Stimulated activated CD4-positive, alpha-beta T cell treated with anti-CD3 and anti-CD28 coated beads, TNF-alpha, amount 100 ng/mL, for 1 hour (primary cell): ENCODE data around the gene EVA1B.

Experiments used
- DNase-seq, 3 donors: peaks; one replicate each; pipeline ENCODE4 v3.0.0-alpha.2; 2020; ENCODE audit warnings: low read depth in 3 of 3, low spot score in 1 of 3

EVA1B gene

DNA sequence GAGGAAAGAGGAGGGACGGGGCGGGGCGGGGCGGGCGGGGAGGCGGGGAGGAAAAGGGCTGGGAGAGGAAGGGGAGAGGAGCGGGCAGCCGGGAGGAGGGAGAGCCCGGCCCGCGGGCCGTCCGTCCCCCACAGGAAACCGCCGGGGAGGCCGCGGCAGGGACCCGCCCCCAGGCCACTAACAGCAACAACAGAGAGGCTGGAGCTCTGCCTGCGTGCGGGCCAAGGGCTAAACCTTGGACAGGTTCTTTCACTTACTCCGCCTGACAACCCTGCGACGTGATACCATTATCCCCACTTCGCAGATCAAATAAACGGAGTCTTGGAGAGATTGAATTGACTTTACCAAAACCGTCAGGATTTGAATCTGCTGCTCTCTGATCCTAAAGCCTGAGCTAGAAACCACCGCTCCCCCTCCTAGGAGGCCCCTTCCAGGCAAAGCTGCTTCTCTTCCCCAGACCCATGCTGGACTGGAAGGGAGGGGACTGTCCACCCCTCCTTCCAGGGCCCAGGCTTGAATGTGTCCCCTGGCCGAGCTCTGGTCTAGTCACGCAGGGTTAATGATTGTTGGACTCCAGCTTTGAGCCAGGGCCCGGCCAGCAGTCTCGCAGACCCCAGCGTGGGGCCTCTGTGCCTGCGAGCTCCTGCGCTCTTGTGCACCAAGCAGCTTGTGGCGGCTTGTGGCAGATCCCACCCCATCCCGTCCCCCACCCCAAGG lies at the start of gene EVA1B:
Gene EVA1B (minus strand): TSS at position 10 of the 717 bp plus-strand sequence. CDS start 608 bp downstream, outside the sequence.
- no peak for DNase-seq

DNA sequence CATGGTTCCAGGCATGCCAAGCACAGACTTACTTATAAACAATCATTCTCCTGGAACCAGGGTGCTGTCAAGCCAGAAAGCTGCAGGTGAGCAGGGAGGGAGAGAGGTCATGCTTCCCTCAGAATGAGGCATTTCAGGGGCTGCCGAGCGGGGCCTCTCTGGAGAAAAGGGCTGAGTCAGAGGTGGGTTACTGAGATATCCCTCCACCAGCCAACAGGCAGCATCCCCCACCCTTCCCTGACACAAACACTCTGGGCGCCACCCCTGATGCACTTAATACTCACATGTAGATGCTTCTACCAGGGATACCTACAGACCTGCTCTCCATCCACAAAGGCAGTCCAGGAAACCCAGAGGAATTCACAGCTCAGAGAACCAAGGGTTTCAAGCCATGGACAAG lies 49.2 kb upstream of the EVA1B start:
- no peak for DNase-seq

- peak; percentile 57 to 83 (median 63) for DNase-seq
Measured at GRCh38 chr1:36369061-36369861, 45.8 kb upstream of the EVA1B start.

DNA sequence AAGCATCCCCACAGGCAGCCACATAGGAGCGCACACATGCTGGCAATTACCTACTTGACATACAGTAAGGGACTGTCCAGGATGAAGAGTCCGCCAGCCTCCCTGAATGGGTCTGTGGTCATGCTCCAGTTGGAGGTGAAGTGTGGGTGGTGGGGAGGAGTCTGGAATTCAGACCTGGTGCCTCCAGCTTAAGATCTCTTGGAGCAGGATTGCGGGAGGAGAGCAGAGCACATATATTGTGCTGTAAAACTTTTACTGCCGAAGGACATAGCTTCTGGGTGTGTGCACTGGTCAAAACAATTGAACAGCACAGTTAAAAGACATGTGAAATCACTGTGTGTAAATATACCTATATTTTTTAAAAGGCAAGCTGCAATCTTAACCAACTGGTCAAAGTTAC lies 44.4 kb upstream of the EVA1B start:
- DNase-seq = no peak

DNA sequence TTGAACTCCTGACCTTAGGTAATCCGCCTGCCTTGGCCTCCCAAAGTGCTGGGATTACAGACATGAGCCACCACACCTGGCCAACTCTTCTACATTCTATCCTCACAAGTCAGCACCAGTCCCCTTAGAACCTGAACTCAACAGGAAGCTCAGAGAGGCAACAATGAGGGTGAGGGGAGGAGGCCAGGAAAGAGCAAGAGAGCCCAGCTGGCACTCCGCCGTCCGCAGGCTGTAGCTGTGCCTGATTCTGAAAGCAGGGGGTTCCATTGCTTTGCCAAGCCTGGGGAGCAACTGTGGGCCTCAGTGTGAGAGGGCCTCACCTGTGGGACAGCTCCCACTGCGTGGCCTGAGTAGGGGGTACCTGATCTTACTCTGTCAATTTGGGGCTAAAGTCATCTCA lies 43.6 kb upstream of the EVA1B start:
- DNase-seq = no peak

- no peak for DNase-seq
Measured at GRCh38 chr1:36366091-36366661, 42.7 kb upstream of the EVA1B start.

GRCh38 chr1:36365381-36365780 lies 41.9 kb upstream of the EVA1B start:
- DNase-seq = no peak

- no peak for DNase-seq
Measured at GRCh38 chr1:36359911-36360550, 36.6 kb upstream of the EVA1B start.

DNA sequence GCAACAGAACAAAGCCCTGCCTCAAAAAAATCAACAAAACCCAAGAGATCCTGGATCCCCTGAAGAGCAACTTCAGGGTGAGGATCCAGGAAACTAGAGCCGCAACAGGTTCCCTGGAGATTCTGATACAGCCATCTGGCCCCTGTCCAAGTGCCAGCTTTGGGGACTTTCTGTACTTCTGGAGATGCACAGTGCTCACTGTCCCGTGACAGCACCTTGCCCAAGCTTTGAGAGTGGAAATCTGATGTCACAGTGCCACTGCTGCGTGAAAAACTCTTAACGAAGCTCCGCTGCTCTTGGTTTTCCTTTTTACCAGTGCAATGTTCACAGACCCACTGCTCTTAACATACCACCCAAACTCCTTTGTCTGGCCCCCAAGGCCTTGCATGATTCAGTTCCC lies 35.9 kb upstream of the EVA1B start:
- no peak for DNase-seq

DNA sequence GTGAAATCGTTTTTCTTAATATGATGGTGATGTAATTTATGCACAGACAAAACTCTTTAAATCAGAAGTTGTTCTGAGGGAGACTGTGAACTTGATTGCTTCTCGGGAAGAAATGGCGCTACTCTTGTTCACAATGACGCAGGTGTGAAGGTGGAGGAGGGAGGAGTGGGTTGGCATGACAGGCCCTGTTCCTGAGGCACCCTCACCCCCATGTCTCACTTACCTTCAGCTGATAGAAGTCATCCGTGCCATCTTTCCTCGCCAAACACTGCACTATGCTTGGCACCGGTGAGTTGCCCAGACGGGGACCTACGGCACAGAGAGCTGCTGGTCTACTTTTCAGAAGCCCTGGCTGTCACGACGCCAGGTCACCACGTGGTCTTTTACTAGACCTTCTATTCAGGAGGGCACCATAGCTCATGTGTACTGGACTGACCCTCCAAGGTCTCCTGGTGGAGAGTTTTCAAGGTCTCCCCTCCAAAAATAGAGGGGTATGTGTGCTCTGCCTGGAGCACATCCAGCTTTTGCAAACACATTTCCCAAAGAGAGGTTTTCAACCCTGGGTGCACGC lies 35.2 kb upstream of the EVA1B start:
- DNase-seq = no peak

- no peak for DNase-seq
Measured at GRCh38 chr1:36355811-36356210, 32.4 kb upstream of the EVA1B start.

DNA sequence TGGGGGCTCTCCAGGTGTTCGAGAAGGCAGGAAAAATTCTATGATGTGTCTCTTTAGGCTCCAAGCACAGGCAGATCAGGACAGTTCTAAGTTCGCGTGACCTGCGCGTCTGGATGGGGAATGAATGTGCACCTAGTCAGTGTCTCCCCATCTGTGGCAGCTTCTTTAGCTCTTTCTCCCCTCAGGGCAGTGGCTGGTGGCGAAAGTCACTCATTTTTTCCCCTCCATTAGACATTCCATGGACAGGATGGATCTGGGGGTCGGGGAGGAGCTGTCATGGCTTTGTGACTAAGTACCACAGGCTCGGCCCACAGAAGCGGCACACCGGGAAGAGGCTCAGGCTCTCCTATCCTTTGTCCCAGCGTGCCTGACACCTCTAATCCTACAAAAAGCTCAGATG lies 31.0 kb upstream of the EVA1B start:
- no peak for DNase-seq

DNA sequence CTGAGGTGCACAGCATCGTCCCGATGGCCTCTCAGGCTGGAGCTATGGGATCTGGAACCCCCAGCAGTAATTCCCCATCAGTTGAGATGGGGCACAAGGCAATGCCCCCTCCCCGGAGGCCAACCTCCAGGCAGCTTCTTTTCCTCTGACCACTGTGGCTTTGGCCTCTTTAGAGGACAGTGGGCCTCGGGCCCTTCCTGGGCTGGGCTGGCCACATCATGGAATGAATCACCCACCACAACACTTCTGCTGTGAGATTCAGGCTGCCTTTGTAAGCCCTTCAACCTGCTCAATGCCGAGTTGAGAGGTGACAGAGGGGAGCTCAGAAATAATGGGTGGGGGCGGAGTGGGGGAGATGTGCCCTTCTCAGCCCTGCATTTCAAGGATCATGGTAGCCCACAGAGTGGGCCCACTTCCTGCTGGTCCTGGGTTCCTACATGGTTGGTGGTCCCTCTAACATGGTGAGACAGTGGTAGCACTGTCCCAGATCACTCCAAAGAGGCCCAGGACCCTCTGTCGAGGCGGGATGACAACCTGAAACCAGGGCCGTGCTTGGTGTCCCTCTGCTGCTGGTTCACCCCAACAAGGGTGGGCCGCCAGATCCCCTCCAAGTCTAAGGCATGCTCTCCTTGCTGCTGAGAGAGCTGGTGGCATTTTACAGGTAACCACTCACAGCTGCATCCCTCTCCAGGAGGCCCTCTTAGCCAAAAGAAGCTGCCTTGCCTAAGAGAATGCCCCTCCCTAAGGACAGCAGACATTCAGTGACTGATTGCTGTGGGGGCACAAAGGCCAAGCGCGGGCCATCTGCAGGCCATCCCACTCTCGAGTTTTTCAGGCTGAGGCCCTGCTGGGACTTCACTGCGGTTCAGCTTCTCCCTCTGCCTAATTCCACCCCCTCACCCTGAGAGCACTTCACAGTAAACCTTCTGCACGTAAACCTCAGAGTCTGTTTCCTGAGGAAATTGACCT lies 29.7 kb upstream of the EVA1B start:
- DNase-seq = no peak

GRCh38 chr1:36352125-36352909 lies 28.9 kb upstream of the EVA1B start:
- DNase-seq = no peak

DNA sequence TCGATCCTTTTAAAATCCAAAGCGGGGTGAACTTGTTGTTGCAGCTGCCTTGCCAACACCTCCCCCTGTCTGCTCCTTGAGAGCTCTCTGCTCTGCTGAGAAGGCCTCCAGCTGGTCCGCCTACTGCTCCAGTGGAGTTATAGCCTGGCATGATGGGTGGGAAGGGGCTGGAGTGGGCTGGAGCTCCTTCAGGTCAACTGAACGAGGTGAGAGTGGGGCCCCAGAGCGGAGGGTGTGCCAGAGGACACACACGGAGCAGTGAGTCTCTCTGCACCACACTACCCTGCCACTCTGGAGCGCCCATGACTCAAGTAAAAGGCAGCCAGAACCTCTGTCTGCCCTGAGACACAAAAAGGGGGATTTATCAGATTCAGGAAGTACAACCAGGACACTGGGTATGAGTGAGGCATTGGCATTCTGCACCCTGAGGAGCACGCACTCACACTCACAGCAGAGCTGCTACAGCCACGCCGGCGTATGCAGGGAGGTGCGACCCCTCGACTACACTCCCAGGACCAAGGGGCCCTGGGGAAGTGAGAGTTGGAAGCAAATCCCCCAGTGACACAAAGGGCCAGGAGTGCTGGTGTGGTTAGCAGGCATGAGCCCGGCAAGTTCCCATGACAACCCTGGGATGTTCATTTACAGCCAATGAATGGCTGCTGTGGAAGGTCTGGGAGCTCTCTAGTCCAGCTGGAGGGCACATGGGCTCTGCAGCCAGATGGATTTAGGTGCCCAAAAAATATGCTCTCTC lies 28.0 kb upstream of the EVA1B start:
- DNase-seq = no peak

GRCh38 chr1:36350659-36351226 lies 27.3 kb upstream of the EVA1B start:
- peak in 2 of 3 donors; percentile 17 to 35 for DNase-seq

DNA sequence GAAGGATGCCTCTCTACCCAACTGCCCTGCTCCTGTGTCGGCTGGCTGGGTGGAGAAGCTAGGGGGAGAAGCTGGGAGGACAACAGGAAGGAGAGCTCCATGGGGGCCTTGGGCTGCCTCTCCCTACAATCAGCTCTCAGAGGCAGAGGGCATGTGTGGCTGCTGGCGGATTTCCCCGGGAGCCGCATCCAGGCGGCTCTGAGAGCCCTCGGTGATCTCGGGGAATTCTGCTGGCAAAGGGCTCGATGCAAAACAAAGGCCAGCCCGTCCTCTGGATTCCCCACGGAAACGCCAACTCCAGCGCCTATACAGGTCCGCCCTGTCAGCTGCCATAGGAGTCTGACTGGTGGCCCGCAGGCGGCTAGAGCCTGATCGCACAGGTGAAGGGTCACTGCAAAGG lies 26.4 kb upstream of the EVA1B start:
- DNase-seq = no peak

GRCh38 chr1:36349241-36349671 lies 25.8 kb upstream of the EVA1B start:
- no peak for DNase-seq
